Medulla oblongata (tissue), 1 donor: ENCODE measurements around the gene USP2.
A peak's percentile ranks its signal among the peaks of the same experiment; 100 is the strongest.

Experiments
- DNase-seq: peaks from one replicate; pipeline ENCODE4 v3.0.0-alpha.2; 2015; ENCODE audit errors: extremely low spot score

The USP2 gene

DNA sequence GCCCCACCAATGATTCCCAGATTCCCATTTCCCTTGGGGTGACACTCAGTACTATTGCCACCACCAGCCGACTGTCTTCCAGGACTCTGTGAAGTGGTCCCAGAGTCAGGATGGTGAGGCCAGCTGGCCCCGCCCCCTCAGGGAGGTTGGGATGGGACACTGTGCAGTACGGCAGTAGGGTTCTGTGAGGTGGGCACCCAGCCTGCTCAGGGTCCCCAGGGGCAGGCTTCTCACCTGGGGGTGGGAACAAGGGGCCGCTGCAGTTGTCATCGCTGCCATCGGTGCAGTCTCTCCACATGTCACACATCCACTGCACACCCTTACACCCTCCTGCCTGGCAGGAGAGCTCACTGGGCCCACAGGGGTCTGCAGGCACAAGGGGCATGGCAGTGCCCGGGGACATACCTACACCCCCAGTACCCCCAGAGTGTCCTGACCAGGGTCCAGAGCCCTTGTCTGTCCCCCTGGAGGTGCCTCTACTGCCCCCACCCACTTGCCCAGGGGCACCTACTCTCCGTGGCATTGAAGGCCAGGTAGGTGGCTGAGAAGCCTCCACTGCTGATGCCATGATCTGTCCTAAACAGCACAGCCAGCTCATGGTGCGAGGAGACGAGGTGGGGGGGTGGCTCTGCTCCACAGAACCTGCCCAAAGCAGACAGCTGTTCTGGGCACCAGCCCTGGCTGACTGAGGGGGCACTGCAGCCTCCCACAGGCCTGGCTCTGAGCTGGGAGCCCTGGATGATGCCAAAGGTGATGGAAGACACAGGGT is 38.9 kb downstream of the USP2 start:
- DNase-seq, result no peak

DNA sequence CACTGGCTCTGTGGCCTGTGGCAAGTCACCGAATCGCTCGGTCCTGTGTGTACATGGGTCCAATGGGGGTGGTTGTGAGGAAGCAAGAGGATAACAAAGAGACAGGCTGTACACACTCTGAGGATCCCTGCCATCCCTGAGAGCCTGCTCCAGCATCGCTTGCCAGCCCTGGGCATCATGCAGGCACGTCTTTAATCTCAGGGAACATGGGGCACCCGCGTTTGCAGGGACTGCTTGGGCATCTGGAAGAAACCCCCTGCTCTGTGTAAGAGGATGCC is 39.5 kb downstream of the USP2 start:
- DNase-seq, result no peak

DNA sequence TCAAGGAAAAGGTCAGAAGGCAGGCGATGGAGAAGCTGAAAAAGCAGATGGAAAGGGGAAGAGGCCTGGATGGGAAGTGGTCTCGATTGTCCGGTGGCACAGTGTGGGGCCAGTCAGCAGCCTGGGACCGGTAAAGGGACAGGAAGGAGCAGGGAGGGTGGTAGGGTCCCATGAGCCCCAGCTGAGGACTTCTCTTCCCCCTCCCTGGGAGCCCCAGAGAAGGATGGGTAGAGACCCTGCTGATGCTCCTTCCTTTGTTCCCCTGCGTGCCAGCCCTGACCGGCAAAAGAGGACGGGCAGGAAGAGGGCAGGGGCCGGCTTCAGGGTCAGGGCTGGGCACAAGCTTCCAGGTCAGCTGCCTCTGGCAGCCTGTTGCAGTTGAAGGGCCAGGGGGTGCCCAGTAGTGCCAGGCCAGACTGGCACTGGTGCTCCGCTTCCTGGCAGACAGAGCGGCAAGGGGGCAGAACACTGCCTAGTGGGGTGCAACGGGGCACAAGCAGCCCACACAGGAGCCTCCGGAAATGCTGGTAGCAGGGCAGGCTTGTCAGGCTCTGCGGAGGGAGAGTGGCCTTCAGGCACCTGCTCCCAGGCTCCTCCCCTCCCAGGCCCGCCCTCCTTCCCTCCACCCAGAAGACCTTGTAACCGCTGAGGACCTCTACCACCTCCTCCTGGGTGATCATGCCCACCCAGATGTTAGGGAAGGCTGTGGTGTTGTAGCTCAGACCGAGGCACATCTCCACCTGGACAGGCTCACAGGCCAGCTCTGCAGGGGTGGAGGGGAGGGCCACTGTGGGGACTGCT is 40.1 kb downstream of the USP2 start:
- DNase-seq, result no peak

DNA sequence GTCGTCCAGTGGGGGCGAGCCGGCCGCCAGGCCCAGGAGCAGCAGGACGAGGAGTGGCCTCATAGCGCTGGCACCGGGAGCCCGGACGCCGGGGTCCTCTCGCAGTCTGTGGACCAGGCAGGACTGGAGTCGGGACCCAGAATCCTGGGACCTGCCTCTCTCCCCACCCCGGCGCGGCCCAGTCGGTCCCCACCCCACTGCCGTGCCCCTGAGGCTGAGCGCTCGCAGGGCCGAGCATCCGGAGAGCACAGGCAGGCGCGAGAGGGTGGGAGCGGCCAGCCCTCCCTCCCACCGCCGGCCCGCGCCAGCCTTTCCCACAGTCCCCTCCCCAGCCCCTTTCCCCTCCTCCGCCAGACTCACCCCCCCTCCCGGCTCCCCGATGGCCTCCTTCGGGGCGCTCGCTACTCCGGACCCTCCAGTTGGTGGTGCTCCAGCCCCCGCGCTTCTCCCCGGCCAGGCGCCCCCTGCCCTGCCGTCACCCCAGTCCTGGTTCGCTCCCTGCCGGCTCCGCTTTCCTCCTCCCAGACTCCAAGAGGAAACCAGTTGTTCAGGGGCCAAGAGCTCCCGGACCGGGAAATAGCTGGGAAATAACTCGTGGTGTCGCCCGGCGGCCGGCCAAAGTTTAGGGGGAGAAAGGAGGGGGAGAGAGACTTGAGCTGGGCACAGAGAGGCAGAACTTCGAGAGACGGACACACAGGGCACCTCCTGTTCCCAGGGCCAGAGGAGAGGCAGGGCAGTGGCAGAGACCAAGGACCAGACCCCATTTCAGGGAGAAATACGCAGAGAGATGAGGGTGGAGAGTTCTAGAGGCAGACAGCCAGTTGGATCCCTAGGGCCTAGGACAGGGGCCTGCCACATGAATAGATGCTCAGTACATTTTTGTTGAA is 40.9 kb downstream of the USP2 start, which contains the start of gene C1QTNF5:
C1QTNF5 (minus strand) TSS at position 549 of the 887 bp plus-strand sequence; CDS start at position 63, 486 bp downstream.
- peak; percentile 91 for DNase-seq

DNA sequence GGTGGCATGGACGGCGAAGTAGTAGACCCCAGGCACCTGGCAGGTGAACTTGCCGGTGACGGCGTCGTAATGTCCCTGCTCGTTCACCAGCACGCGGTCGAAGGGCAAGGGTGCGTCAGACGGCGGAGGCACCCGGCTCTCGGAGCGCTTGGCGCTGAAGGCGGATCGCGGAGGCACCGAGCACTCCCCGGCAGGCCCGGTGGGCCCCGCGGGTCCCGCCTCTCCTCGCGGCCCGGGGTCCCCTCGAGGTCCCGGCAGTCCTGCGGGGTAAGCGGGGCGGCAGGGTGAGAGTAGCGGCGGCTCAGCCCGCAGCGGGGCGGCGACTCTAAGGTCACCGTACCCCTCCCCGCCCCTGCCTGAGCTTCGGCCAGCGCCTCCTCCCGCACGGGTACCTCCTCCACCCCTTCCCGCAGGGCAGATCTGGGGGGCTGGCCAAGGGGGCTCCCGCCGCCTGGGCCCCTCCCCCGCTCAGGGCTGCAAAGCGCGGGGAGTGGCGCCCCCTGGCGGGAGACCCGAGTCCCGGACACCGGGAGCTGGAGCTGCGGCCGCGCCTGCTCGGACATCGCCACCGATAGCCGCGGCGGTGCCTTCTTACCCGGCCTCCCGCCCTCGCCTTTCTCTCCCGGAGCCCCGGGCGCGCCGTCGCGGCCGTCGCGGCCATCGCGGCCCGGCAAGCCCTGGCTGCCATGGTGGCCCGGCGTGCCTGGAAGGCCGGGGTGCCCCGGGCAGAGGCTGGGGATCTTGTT is 41.7 kb downstream of the USP2 start:
- DNase-seq, result peak; percentile 79

DNA sequence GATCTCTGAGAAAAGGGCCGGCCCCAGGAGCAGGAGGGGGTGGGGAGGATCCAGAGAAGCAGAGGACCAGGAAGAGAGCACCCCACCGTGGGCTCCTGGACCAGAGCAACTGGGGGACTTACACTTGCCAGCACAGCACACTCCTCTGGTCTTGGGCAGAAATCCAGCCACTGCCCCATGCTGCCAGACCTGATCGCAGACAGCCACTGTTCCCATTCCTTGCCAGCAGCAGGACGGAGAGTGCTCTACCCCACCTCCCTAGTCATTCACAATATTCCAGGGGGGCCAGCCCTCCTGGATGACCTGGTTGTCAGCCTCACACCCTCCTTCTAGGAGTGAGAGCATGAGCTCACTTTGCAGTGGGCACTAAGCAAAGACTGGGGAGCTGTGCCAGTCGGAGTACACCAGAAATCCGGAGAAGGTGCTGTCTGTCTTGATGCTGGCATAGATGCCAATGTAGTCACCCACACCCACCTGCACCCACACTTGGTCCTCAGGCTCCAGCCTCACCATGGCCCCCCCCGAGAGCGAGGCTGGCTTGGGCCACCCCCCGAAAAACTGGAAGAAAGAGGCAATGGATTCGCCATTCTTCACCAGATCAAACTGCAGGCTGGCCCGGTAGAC is 42.4 kb downstream of the USP2 start:
- DNase-seq, result peak; percentile 45

DNA sequence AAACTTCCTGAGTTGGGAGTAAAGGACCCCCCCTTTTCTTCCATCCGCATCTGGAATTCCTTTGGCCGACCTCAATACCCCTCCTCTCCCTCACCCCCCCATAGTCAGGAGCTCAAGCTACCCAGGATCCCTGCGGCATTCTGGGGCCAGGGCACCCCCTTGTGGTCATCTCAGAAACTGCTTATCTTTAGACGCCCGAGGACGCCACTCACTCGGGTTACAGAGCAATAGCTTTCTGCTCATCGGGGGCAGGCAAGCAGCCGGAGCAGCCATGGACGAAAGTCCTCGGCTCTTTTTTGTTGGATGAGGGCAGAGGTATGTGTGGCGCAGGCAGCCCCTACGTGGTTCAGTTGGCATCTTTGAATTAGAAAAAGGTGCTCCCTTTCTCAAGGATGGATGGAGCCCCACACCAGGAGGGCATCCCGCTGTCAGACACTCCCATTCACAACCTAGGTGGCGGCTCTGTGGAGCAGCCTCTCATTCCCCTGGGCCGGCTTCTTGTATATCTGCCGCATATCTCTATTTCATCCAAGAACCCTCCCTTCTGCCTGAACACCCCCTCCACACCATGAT is 43.1 kb downstream of the USP2 start:
- peak; percentile 88 for DNase-seq

DNA sequence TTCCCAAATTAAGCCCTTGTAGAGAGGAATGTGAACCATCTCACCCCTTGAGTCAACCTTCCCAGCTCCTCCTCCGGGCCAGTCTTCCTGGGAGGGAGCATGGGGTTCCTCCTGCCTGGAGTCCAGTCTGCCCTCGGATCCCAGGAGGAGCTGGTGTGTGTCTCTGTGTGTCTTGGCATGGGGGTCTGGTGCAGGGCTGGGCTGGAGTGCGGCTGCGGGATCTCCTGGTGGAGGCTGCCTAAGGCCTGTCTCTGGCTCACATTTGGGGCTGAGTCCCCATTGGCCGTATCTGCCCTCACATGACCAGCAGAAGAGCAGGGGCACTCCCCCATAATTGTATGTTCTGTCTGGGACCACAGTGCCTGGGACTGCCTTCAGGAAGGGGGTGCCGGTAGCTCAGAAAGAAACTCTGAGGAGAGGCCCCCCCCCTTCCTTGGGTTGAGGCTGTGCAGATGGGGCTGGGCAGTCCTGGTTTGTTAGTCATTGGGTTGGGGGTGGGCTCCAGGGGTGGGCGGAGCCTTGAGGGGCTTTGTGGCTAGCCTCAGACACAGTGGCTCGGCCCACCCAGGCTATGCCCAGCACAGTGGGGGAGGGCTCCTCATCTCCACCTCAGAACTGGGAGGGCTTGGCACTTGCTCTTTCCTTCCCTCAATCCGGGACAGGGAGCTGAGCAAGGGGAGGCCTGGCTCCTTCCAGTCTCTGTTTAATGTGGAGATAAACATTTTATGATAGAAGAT is 43.7 kb downstream of the USP2 start:
- peak; percentile 9 for DNase-seq

DNA sequence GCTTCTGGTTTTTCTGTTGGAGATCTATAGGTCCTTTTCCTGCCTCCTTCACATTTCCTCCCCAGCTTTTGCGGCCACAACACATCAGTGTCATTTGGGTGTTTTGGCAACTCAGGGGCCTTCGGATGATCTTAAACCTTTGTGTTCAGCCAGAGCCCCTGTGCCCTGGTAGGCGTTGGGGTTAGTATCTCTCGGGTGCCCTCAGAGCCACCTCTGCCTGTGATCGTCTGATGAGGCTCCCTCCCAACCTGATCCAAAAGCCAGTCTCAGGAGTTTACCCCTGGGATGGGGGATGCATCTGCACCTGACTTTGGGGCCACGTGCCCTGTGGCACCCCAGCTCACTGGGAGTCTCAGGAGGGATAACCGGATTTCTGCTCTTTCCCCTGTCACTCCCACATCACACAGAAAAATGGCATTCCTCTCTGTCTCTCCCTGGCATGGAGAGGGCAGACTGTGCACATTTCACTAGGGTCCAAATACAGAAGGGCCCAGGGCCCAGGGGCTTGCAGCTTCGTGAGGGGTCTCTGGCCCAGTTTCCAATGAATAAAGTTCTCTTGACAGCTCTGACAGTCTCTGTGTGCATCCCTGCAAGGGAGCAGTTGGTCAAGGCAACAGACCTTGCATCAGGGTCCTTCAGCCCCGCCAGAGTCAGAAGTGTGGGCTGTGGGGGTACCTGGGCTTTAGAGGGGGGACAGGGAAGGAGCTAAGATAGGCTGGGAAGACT is 44.6 kb downstream of the USP2 start:
- no peak for DNase-seq

DNA sequence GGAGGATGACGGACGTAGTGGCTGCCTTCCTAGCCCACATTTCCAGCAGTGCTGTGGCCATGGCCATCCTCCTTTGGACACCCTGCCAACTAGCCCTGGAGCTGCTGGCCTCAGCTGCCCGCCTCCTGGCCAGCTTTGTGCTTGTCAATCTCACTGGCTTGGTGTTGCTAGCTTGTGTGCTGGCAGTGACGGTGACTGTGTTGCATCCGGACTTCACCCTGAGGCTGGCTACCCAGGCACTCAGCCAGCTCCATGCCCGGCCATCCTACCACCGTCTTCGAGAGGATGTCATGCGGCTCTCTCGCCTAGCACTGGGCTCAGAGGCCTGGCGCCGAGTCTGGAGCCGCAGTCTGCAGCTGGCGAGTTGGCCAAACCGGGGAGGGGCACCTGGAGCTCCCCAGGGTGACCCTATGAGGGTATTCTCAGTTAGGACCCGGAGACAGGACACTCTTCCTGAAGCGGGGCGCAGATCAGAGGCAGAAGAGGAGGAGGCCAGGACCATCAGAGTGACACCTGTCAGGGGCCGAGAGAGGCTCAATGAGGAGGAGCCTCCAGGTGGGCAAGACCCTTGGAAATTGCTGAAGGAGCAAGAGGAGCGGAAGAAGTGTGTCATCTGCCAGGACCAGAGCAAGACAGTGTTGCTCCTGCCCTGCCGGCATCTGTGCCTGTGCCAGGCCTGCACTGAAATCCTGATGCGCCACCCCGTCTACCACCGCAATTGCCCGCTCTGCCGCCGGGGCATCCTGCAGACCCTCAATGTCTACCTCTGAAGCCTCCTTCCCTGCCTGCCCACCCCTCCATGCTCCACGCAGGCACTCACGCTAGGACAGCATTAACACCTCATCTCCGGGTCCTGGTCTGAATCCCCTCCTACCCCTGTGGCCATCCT is 45.6 kb downstream of the USP2 start:
- DNase-seq, result peak; percentile 77

DNA sequence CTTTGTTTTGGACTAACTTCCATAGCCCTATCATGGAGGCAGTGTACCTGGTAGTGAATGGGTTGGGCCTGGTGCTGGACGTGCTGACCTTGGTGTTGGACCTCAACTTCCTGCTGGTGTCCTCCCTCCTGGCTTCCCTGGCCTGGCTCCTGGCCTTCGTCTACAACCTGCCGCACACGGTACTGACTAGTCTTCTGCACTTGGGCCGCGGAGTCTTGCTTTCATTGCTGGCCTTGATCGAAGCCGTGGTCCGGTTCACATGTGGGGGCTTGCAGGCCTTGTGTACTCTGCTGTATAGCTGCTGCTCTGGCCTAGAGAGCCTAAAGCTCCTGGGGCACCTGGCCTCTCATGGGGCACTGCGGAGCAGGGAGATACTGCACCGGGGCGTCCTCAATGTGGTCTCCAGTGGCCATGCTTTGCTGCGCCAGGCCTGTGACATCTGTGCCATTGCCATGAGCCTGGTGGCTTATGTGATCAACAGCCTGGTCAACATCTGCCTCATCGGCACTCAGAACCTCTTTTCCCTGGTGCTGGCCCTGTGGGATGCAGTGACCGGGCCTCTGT is 46.3 kb downstream of the USP2 start:
- DNase-seq, result no peak

DNA sequence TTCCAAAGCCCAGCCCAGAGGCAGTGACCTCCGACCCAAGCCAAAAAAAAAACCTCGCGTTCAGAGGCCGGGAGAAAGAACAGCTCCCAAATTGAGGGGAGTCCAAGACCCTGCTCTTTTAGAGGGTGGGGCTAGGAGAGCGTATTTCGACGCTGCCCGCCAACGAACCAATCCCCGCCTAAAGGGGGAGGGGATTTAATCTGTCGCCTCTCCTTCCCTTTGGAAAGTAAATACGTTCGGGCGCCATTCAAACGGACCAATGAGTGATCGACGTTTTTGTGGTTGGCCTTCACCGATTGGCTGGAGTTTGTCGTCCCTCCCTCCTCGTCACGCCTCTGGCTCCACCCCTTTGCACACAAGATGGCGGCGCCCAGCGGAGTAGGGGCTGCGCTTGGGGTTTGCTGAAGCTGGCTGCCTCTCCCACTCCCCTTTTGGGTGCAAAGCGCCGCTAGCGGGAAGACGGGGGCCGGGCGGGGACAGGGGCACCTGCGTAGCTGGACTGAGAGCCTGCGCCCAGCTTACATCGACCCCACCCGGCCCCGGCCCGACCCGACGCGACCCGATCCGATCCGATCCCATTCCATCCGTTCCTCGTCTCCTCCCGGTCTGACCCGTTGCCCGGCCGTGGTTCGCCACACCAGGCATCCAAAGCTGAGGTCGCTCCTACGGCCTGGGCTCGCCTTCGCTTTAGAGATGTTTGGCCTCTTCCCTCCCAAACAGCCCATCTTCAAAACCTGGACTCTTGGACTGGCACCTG is 47.1 kb downstream of the USP2 start, which contains the start of gene RNF26:
RNF26 (plus strand) TSS at position 354 of the 757 bp plus-strand sequence. CDS start 596 bp downstream, outside the sequence.
- peak; percentile 99 for DNase-seq

DNA sequence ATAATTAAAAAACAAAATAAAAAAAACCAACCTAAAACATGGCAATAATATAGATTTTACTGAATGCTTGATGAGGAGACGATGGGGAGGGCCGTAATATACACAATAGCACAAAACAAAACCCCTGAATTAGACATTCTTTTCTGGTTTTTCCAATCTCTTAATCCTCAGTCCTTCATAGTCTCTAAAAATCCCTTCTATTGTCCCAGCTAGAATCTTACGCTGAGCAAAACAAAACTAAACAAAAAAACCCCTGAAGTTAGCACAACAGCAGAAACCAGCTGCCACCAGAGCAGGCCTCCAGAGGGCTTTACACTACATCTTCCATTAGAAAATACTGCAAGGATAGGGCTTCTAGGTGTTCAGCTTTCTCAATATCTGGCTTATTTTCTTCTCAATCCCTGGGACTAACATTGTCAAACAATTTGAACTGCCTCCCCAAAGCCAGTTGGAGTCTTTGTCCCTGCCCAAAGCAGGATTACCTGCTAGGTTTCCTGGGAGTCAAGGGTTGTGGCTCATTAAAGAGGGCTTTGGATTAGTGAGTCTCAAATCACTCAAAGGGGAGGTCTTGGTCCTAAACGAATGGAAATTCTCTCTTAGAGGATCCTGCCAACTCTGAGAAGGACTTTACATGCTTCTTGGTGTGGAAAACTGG is 49.3 kb downstream of the USP2 start:
- DNase-seq, result no peak

DNA sequence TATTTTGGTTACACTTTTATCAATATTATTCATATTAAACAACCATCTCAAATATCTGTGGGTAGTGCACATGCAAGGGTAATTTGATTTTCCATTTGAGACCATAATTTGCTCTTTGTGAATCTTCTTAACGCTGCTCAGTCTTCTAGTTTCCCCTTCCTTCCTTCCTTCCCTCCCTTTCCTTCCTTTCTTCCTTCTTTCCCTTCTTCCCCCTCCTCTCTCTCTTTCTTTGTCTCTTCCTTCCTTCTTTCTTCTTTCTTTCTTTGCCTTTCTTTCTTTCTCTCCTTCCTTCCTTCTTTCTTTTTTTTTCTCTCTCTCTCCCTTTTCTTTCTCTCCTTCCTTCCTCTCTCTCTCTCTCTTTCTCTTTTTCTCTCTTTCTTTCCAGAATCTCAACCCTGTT is 51.3 kb downstream of the USP2 start:
- DNase-seq, result no peak

DNA sequence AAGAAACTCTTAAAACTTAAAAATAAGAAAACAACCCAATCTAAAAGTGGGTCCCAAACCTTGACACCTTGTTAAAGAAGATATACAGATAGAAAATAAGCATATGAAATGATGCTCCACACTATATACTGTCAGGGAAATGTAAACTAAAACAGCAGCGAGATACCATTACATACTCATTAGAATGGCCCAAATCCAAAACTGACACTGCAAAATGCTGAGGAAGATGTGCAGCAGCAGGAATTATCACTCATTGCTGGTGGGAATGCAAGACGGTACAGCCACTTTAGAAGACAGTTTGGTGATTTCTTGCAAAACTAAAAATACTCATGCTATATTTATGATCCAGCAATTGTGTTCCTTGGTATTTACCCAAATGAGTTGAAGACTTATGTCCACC is 52.2 kb downstream of the USP2 start:
- no peak for DNase-seq

DNA sequence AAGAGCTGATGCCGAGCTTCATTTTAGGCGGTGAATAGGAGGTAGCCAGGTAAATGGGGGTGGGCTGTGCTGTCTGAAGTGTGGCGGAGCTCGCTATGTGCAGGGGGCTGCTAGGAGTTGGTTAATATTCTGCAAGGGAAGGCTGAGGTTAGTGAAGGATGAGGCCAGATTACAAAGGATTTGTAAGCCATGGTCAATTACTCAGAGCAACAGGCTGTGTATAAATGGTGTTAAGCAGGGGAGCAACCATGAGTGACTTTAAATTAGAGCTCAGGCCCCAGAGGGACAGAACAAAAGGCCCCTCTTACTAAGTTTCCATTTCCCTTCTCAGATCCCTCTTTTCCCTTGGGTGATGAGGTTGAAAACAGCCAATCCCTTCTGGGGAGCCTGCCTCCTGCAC is 57.3 kb downstream of the USP2 start:
- no peak for DNase-seq
